Smooth muscle cell (in vitro differentiated cells): ENCODE results near the gene NEK10. TPM values are rescaled to one million over a fixed set of nuclear protein-coding genes. Genes with fewer than 3 reads are reported as not detected.

Source experiments
- DNase-seq: peaks from one replicate; lab custom pipeline; 2025; ENCODE audit not compliant: unreplicated experiment; lab: John Stamatoyannopoulos, UW
- H2AFZ ChIP-seq: fragments of 200-600 bp; sonication (generic); 2 replicates; pipeline ENCODE4 v1.6.0; 2016; ENCODE audit warnings: antibody characterized with exemption, low read depth, mild to moderate bottlenecking
- H3F3A ChIP-seq: fragments of 200-600 bp; sonication (generic); 2 replicates; pipeline ENCODE4 v1.6.0; 2017; ENCODE audit warnings: antibody characterized with exemption, low read depth
- H3K27ac ChIP-seq: fragments of 200-600 bp; sonication (generic); 2 replicates; pipeline ENCODE4 v1.5.1; 2016; ENCODE audit warnings: low read depth, mild to moderate bottlenecking
- H3K27me3 ChIP-seq: fragments of 200-600 bp; sonication (generic); 2 replicates; pipeline ENCODE4 v1.6.1; 2016; ENCODE audit warnings: low read depth, mild to moderate bottlenecking
- H3K36me3 ChIP-seq: fragments of 200-600 bp; sonication (generic); 2 replicates; pipeline ENCODE4 v1.5.1; 2016; ENCODE audit warnings: low read depth
- H3K4me1 ChIP-seq: fragments of 200-600 bp; sonication (generic); 2 replicates; pipeline ENCODE4 v1.5.1; 2016; ENCODE audit warnings: low read depth
- H3K4me2 ChIP-seq: fragments of 200-600 bp; sonication (generic); 2 replicates; pipeline ENCODE4 v1.6.0; 2016; ENCODE audit warnings: mild to moderate bottlenecking
- H3K4me3 ChIP-seq: fragments of 200-600 bp; sonication (generic); 2 replicates; pipeline ENCODE4 v1.5.1; 2016; ENCODE audit warnings: mild to moderate bottlenecking
- H3K79me2 ChIP-seq: fragments of 200-600 bp; sonication (generic); 2 replicates; pipeline ENCODE4 v1.6.0; 2016; ENCODE audit warnings: low read depth, mild to moderate bottlenecking
- H3K9ac ChIP-seq: fragments of 200-600 bp; sonication (generic); 2 replicates; pipeline ENCODE4 v1.6.0; 2016; ENCODE audit warnings: low read depth
- H3K9me3 ChIP-seq: fragments of 200-600 bp; sonication (generic); replicated peaks from 2 replicates; pipeline ENCODE4 v1.5.1; 2016; ENCODE audit warnings: low read depth
- H4K20me1 ChIP-seq: fragments of 200-600 bp; sonication (generic); 2 replicates; pipeline ENCODE4 v1.6.0; 2016; ENCODE audit warnings: low read depth
- CTCF ChIP-seq: fragments of 200-600 bp; sonication (generic); IDR thresholded peaks from 2 replicates; pipeline ENCODE4 v1.5.1; 2017; ENCODE audit warnings: borderline replicate concordance, mild to moderate bottlenecking, antibody characterized with exemption; ENCODE audit not compliant: insufficient read depth, poor library complexity, severe bottlenecking
- WGBS: methylation state at CpG from one replicate; pipeline ENCODE4 v1.1.7; 2016; ENCODE audit warnings: low lambda C conversion rate; 5-methylcytosine and 5-hydroxymethylcytosine counted together
- polyA plus RNA-seq: library from polyadenylated mRNA; unstranded; fragments of >200 nt; fragmentation: Nextera tagmentation; extraction: Ambion mirVana; gene quantifications from 2 replicates; pipeline ENCODE4 v1.2.1, GENCODE V29; 2016
- total RNA-seq: library from RNA; depleted of rRNA; stranded (reverse); fragments of >200 nt; gene quantifications from 2 replicates; pipeline ENCODE4 v1.2.3, GENCODE V29; 2014

Gene NEK10
- total and polyA plus RNA-seq, 2 experiments from 2014 or later: 2.7 TPM; not detected in 1

- Histone ChIP-seq H3K4me1 (no peaks in the 10 kb centered on the region), H3K4me2 (no peak overlapping the region)
- 30% methylated on average over 2 of the region's 2 CpGs for WGBS
These were observed 140.4 kb downstream of the NEK10 start for GRCh38 chr3:27228805-27229204.

GRCh38 chr3:27224197-27224596 is 145.0 kb downstream of the NEK10 start:
- H3K36me3 ChIP-seq: no peaks in the 10 kb centered on the region
- no peaks in the 10 kb centered on the region for H3K9me3 ChIP-seq
- WGBS: 87% methylated on average over 3 of the region's 3 CpGs
- H4K20me1 ChIP-seq: no peaks in the 10 kb centered on the region
- DNase-seq: no peak
- no peaks in the 10 kb centered on the region for H3K4me1 ChIP-seq
- no peak for TF ChIP-seq CTCF
- no peaks in the 10 kb centered on the region for H3K79me2 ChIP-seq
- H3K4me3 ChIP-seq: no peak overlapping the region
- H3K9ac ChIP-seq: no peak overlapping the region
- H2AFZ ChIP-seq: no peak overlapping the region
- no peak overlapping the region for H3K27ac ChIP-seq
- no peaks in the 10 kb centered on the region for H3K27me3 ChIP-seq
- no peak overlapping the region for H3K4me2 ChIP-seq
- no peaks in the 10 kb centered on the region for H3F3A ChIP-seq

More at GRCh38 chr3:27228805-27229204, 140.4 kb downstream of the NEK10 start:
- no peak overlapping the region for H3K4me3 ChIP-seq
- no peaks in the 10 kb centered on the region for H3K9me3 ChIP-seq
- no peaks in the 10 kb centered on the region for H3K79me2 ChIP-seq
- no peaks in the 10 kb centered on the region for H4K20me1 ChIP-seq
- no peaks in the 10 kb centered on the region for H3K27me3 ChIP-seq
- no peak for DNase-seq
- TF ChIP-seq CTCF: peak; percentile 3
- H3K9ac ChIP-seq: no peak overlapping the region
- H3K27ac ChIP-seq: no peak overlapping the region
- no peak overlapping the region for H2AFZ ChIP-seq
- H3F3A ChIP-seq: no peaks in the 10 kb centered on the region
- no peaks in the 10 kb centered on the region for H3K36me3 ChIP-seq

- Histone ChIP-seq H2AFZ (no peak overlapping the region), H3K9ac (no peak overlapping the region), H3K4me3 (no peak overlapping the region), H3F3A (no peaks in the 10 kb centered on the region), H3K27ac (no peak overlapping the region), H3K4me2 (no peak overlapping the region), H3K27me3 (no peaks in the 10 kb centered on the region), H3K4me1 (no peaks in the 10 kb centered on the region), H3K79me2 (no peaks in the 10 kb centered on the region), H3K9me3 (no peaks in the 10 kb centered on the region), H4K20me1 (no peaks in the 10 kb centered on the region), H3K36me3 (no peaks in the 10 kb centered on the region)
- no peak for TF ChIP-seq CTCF
- 94% methylated on average over 1 of the region's 1 CpG for WGBS
- DNase-seq: no peak
These were observed 147.8 kb downstream of the NEK10 start for GRCh38 chr3:27221264-27221932.

GRCh38 chr3:27220166-27220565 is 149.0 kb downstream of the NEK10 start:
- no peak overlapping the region for H3K27ac ChIP-seq
- DNase-seq: no peak
- H3K4me3 ChIP-seq: no peak overlapping the region
- no peak for TF ChIP-seq CTCF
- no peak overlapping the region for H3K9ac ChIP-seq
- H3K79me2 ChIP-seq: no peaks in the 10 kb centered on the region
- no peak overlapping the region for H2AFZ ChIP-seq
- no peaks in the 10 kb centered on the region for H3K36me3 ChIP-seq
- H3K27me3 ChIP-seq: no peaks in the 10 kb centered on the region
- no peak overlapping the region for H3K4me2 ChIP-seq
- no peaks in the 10 kb centered on the region for H3K4me1 ChIP-seq
- no peaks in the 10 kb centered on the region for H4K20me1 ChIP-seq
- no peaks in the 10 kb centered on the region for H3F3A ChIP-seq
- no peaks in the 10 kb centered on the region for H3K9me3 ChIP-seq
